IMR-90 (cell line): Measurements from ENCODE around the gene KRTAP10-6. TPM values are rescaled to one million over a fixed set of nuclear protein-coding genes. Genes with fewer than 3 reads are reported as not detected.

Experiments used
- ATAC-seq: fragments of 200-7000 bp; cut with Tn5 transposase; 2 replicates; pipeline ENCODE4 v1.9.1; 2020; ENCODE audit warnings: low read depth, mild to moderate bottlenecking, moderate library complexity
- BruUV-seq: library from RNA; stranded (reverse); fragments of 400-500 nt; replicated peaks from 2 replicates; lab custom pipeline; 2021; lab: Mats Ljungman, UMichigan
- CTCF ChIA-PET: fragments of 300-600 bp; formaldehyde crosslinking; extraction: SDS; loops from one replicate; lab custom pipeline; 2021; ENCODE audit warnings: antibody characterized with exemption; lab: Yijun Ruan, JAX
- POLR2A ChIA-PET: fragments of 300-600 bp; sonication (Branson Sonifier 250); formaldehyde crosslinking; loops from one replicate; lab custom pipeline; 2022; ENCODE audit warnings: antibody characterized with exemption; ENCODE audit not compliant: unreplicated experiment; lab: Charles Lee
- DNase-seq: peaks from one replicate; pipeline ENCODE4 v3.0.0; 2013
- H2AFZ ChIP-seq: replicated peaks from 2 replicates; pipeline ENCODE3; 2013; ENCODE audit warnings: low read length, mild to moderate bottlenecking; ENCODE audit not compliant: poor library complexity
- H2AK5ac ChIP-seq: 2 replicates; pipeline ENCODE4 v1.6.1; 2013; ENCODE audit warnings: low read depth, low read length, inconsistent platforms
- H2AK9ac ChIP-seq: replicated peaks from 2 replicates; pipeline ENCODE3; 2013; ENCODE audit warnings: mild to moderate bottlenecking, low read depth, low read length, moderate library complexity; ENCODE audit not compliant: poor library complexity
- H2BK120ac ChIP-seq: 2 replicates; pipeline ENCODE4 v1.6.1; 2013; ENCODE audit warnings: low read depth, low read length, inconsistent platforms
- H2BK15ac ChIP-seq: 3 replicates; pipeline ENCODE4 v1.6.1; 2013; ENCODE audit warnings: low read depth, low read length, inconsistent platforms
- H2BK20ac ChIP-seq: 2 replicates; pipeline ENCODE4 v1.6.1; 2013; ENCODE audit warnings: low read depth, mild to moderate bottlenecking, inconsistent platforms, low read length, moderate library complexity
- H2BK5ac ChIP-seq: 2 replicates; pipeline ENCODE4 v1.6.1; 2013; ENCODE audit warnings: mild to moderate bottlenecking, low read depth, low read length, inconsistent platforms; ENCODE audit not compliant: poor library complexity, severe bottlenecking
- H3K14ac ChIP-seq: replicated peaks from 2 replicates; pipeline ENCODE4 v1.6.1; 2013; ENCODE audit warnings: low read depth, low read length, inconsistent platforms
- H3K18ac ChIP-seq: 2 replicates; pipeline ENCODE4 v1.6.1; 2013; ENCODE audit warnings: low read depth, low read length, control low read depth
- H3K23ac ChIP-seq: 2 replicates; pipeline ENCODE4 v1.6.1; 2013; ENCODE audit warnings: low read depth, low read length, inconsistent platforms
- H3K27ac ChIP-seq: 2 replicates; pipeline ENCODE4 v1.5.1; 2013; ENCODE audit warnings: mild to moderate bottlenecking, control low read depth, low read length; ENCODE audit not compliant: insufficient read depth
- H3K27me3 ChIP-seq: 2 replicates; pipeline ENCODE4 v1.6.1; 2013; ENCODE audit warnings: low read length; ENCODE audit not compliant: control insufficient read depth, insufficient read depth
- H3K36me3 ChIP-seq: 2 replicates; pipeline ENCODE4 v1.6.1; 2013; ENCODE audit warnings: low read length, mixed read lengths; ENCODE audit not compliant: control insufficient read depth, insufficient read depth
- H3K4ac ChIP-seq: 2 replicates; pipeline ENCODE4 v1.6.1; 2013; ENCODE audit warnings: low read depth, low read length, inconsistent platforms
- H3K4me1 ChIP-seq: 2 replicates; pipeline ENCODE4 v1.6.1; 2013; ENCODE audit warnings: low read length, mixed read lengths; ENCODE audit not compliant: control insufficient read depth, insufficient read depth
- H3K4me2 ChIP-seq: 2 replicates; pipeline ENCODE4 v1.6.1; 2013; ENCODE audit warnings: low read depth, mild to moderate bottlenecking, control low read depth, low read length, moderate library complexity
- H3K4me3 ChIP-seq: 2 replicates; pipeline ENCODE4 v1.5.1; 2013; ENCODE audit warnings: low read depth, mild to moderate bottlenecking, control low read depth, low read length, moderate library complexity; ENCODE audit not compliant: insufficient read depth
- H3K56ac ChIP-seq: 2 replicates; pipeline ENCODE4 v1.6.1; 2013; ENCODE audit warnings: low read length, inconsistent platforms; ENCODE audit not compliant: insufficient read depth; ENCODE audit errors: extremely low read depth
- H3K79me1 ChIP-seq, 2 experiments: 2 replicates each; pipeline ENCODE4 v1.6.1; 2013; ENCODE audit warnings: low read length in 2 of 2, inconsistent platforms in 1 of 2, low read depth in 1 of 2
- H3K9ac ChIP-seq: 2 replicates; pipeline ENCODE4 v1.6.1; 2013; ENCODE audit warnings: low read depth, low read length, control low read depth
- H3K9me1 ChIP-seq: 2 replicates; pipeline ENCODE4 v1.6.1; 2013; ENCODE audit warnings: low read length, inconsistent platforms; ENCODE audit not compliant: insufficient read depth
- H3K9me3 ChIP-seq: 2 replicates; pipeline ENCODE4 v1.6.1; 2013; ENCODE audit warnings: low read length; ENCODE audit not compliant: control insufficient read depth, insufficient read depth
- H4K20me1 ChIP-seq: 2 replicates; pipeline ENCODE4 v1.6.1; 2013; ENCODE audit warnings: low read length, inconsistent platforms; ENCODE audit not compliant: insufficient read depth
- H4K5ac ChIP-seq: 2 replicates; pipeline ENCODE4 v1.6.1; 2013; ENCODE audit warnings: mild to moderate bottlenecking, low read depth, low read length, control low read depth
- H4K8ac ChIP-seq, 2 experiments: 2 replicates each; pipeline ENCODE4 v1.6.1; 2013; ENCODE audit warnings: low read depth in 2 of 2, low read length in 2 of 2, control low read depth in 1 of 2, inconsistent platforms in 1 of 2
- H4K91ac ChIP-seq: 2 replicates; pipeline ENCODE4 v1.6.1; 2013; ENCODE audit warnings: low read depth, low read length, inconsistent platforms; ENCODE audit not compliant: insufficient read depth
- CEBPB ChIP-seq: IDR thresholded peaks from 2 replicates; pipeline ENCODE4 v1.6.1; 2012; ENCODE audit warnings: low read depth, low read length, improper control_type of control experiment
- RCOR1 ChIP-seq: IDR thresholded peaks from 2 replicates; pipeline ENCODE4 v1.6.1; 2012; ENCODE audit warnings: mild to moderate bottlenecking, low read length, improper control_type of control experiment; ENCODE audit not compliant: insufficient replicate concordance
- WGBS, 2 experiments: methylation state at CpG; one replicate each; pipeline versions ENCODE4 v1.1.5 to v1.1.7; 2013; ENCODE audit warnings: missing lambda C conversion rate in 2 of 2; ENCODE audit not compliant: insufficient read length in 1 of 2; ENCODE audit errors: extremely low coverage in 2 of 2; 5-methylcytosine and 5-hydroxymethylcytosine counted together
- dilution Hi-C: fragments of 300-500 bp; cut with HindIII; formaldehyde crosslinking; loops from one replicate; pipeline ENCODE4 v1.14.3; 2018; ENCODE audit warnings: low sequenced_read_pairs; ENCODE audit not compliant: unreplicated experiment
- in situ Hi-C: fragments of 300-500 bp; cut with MboI; formaldehyde crosslinking; loops from 3 replicates; pipeline ENCODE4 v1.14.3; 2019; ENCODE audit warnings: low sequenced_read_pairs, inconsistent platforms, mixed read lengths
- intact Hi-C: fragments of 100-400 bp; cut with micrococcal nuclease; formaldehyde crosslinking; loops from 2 replicates; pipeline ENCODE4 v1.10.0; 2022
- polyA plus RNA-seq, 3 experiments: library from polyadenylated mRNA; depleted of rRNA; stranded (reverse); fragments of >200 nt; gene quantifications; 2 replicates each; pipeline ENCODE4 v1.2.3, GENCODE V29; 2012; ENCODE audit warnings: low replicate concordance in 1 of 3
- total RNA-seq: library from RNA; depleted of rRNA; stranded (reverse); fragments of >200 nt; gene quantifications from 2 replicates; pipeline ENCODE4 v1.2.3, GENCODE V29; 2012

Gene KRTAP10-6
- total and polyA plus RNA-seq, 2 of the 4 experiments (the other 2 are of a cell fraction), result not detected

GRCh38 chr21:44547656-44548331 lies 44.5 kb downstream of the KRTAP10-6 start:
- POLR2A ChIA-PET, result no interaction called here

More at GRCh38 chr21:44547656-44548331, 44.5 kb downstream of the KRTAP10-6 start:
- H3K23ac ChIP-seq, result no peak overlapping the region
- CTCF ChIA-PET, result interaction anchor here (0.6 kb wide), 1 partner anchor 47 kb away, joined by 5 read pairs; no protein-coding TSS in a partner anchor
- no peak overlapping the region for H4K91ac ChIP-seq
- H3K4me3 ChIP-seq, result no peak overlapping the region
- intact Hi-C loops, result no loop called here
- dilution Hi-C loops, result no loop called here
- H3K36me3 ChIP-seq, result no peaks in the 10 kb centered on the region
- H4K20me1 ChIP-seq, result no peaks in the 10 kb centered on the region
- H2AK9ac ChIP-seq, result no peak overlapping the region
- H2BK5ac ChIP-seq, result no peak overlapping the region
- TF ChIP-seq RCOR1 (no peak), CEBPB (no peak)
- H3K9me1 ChIP-seq, result no peaks in the 10 kb centered on the region
- 0% methylated on average over 1 of the region's 5 CpGs; no CpG with 5 or more reads in 1 of the 2 experiments for WGBS, 2 experiments
- no peak overlapping the region for H3K9ac ChIP-seq
- no peak overlapping the region for H3K14ac ChIP-seq
- no peaks in the 10 kb centered on the region for H3K79me1 ChIP-seq
- H3K27ac ChIP-seq, result no peak overlapping the region
- H2AFZ ChIP-seq, result no peak overlapping the region
- in situ Hi-C loops, result no loop called here
- DNase-seq (no peak), ATAC-seq (no peak)
- H3K56ac ChIP-seq, result no peak overlapping the region
- H3K18ac ChIP-seq, result no peak overlapping the region
- no peak overlapping the region for H2AK5ac ChIP-seq
- no peak overlapping the region for H4K5ac ChIP-seq
- no peak overlapping the region for H2BK15ac ChIP-seq
- H2BK120ac ChIP-seq, result no peak overlapping the region
- H3K4me2 ChIP-seq, result no peak overlapping the region
- no peak overlapping the region for H4K8ac ChIP-seq
- no peak overlapping the region for H2BK20ac ChIP-seq
- peaks cover 11% of the 10 kb centered on the region for H3K27me3 ChIP-seq
- no peaks in the 10 kb centered on the region for H3K4me1 ChIP-seq
- peaks cover 2% of the 10 kb centered on the region for H3K9me3 ChIP-seq
- no TSS peak for BruUV-seq
- no peak overlapping the region for H3K4ac ChIP-seq
